HG03280 (cell line): Measurements from ENCODE around the gene CFAP97D2.
"Not testable (repeated sequence)": the region's sequence is repeated elsewhere in the genome, so short reads cannot be mapped to it uniquely, and the experiment has no call there.

Source experiments
- ATAC-seq: cut with Tn5 transposase; IDR thresholded peaks from one replicate; pipeline ENCODE4 v1.9.1; 2021; ENCODE audit warnings: mild to moderate bottlenecking, moderate library complexity; ENCODE audit not compliant: unreplicated experiment

Gene CFAP97D2

GRCh38 chr13:114264313-114264712 lies 85.3 kb downstream of the CFAP97D2 start:
- not testable (repeated sequence) for ATAC-seq

DNA sequence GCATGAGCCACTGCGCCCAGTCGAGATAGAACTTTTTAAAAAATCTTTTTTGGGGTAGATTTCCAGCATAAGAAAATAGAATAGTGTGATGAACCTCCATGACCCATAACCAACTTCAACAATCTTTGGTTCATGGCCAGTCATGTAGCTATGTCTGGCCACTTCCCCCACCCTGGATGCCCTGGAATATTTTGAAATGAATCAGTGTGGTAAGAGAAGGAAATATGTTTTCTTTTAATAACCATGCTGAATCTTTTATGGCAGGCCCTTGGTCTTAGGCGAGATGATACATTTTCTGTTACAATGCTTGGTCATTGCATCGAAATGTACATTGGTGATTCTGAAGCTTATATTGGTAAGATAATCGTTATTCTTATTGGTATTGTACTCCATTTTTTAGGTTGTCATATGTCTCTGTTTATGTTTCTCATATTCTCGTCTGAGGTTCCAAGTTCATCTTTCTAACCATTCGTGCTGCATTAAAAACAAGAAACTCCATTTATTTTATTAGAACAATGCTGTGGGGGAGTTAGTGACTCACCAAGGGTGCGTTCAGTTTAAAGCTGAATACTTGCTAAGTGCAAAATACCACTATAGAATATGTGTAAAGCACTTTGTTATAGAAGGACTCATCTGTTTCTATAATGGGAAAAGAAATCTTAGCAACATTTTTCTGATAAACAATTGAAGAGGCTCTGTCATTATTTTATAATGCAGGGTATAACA lies 86.0 kb downstream of the CFAP97D2 start:
- no peak for ATAC-seq

DNA sequence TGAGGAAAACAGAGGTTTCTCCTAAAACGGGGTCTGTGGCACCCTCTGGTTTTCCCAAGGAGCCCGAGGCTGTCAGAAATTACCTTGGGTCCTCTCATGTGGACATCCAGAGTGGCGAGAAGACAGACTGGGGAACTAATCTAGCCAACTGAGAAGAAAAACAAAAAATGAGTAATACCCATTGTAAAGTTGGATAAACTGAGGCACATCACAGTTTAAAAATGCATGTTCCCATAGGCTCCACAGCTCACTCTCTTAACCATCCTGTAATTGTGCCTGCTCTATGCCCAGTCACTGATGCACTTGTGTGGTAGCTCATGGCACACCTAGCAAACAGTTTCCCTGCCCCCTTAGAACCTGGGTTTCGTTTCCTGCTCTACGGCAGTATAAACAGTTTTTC lies 87.2 kb downstream of the CFAP97D2 start:
- ATAC-seq: no peak

DNA sequence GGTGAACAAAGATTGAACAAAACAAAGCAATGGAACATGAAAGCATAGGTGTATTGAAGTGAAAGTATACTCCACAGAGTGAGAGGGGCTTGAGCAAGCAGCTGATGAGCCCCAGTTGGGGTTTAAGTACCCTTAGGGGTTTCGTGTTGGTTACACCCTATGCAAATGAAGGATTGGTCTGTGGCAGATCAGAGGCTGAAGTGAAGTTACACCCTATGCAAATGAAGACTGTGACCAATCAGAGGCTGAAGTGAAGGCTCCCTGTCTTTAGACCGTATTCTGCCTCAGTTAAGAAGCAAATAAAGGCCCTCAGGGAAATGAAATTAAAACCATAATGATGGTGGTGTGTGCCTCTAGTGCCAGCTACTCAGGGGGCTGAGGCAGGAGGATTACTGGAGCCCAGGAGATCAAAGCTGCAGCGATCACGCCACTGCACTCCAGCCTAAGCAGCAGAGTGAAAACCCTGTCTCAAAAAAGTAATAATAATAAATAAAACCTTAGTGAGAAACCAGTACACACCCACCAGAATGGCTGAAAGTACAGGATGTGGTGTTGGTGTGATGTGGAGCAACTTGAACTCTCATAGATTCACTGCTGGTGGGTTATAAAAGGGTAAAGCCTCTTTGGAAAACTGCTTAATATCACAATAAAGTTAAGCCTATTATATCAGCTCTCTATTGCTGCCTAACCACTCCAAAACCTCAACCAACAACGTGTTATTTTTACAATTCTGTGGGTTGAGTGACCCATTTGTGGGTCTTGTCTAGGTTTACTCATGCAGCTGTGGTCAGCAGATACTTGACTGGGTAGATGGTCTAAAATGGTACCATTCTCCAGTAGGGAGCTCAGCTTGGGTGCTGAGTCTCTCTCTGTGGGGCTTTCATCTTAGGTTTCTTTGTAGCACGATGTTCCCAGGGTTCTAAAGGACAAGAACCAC lies 89.6 kb downstream of the CFAP97D2 start:
- ATAC-seq: no peak

GRCh38 chr13:114269281-114269770 lies 90.3 kb downstream of the CFAP97D2 start:
- no peak for ATAC-seq
